GM18526 (cell line): ENCODE data around the gene CDCA5.

ENCODE experiments used
- POLR2A ChIP-seq: IDR thresholded peaks from 3 replicates; pipeline ENCODE4 v1.6.1; 2011; ENCODE audit not compliant: insufficient read length; ENCODE audit errors: extremely low read depth

Gene CDCA5

GRCh38 chr11:65051398-65051858, 32.4 kb downstream of the CDCA5 start:
- TF ChIP-seq POLR2A, result no peak

GRCh38 chr11:65047581-65048422, 36.0 kb downstream of the CDCA5 start:
- no peak for TF ChIP-seq POLR2A

- no peak for TF ChIP-seq POLR2A
Measured at GRCh38 chr11:65045728-65046127, 38.1 kb downstream of the CDCA5 start.

- TF ChIP-seq POLR2A, result no peak
Measured at GRCh38 chr11:65045061-65045460, 38.8 kb downstream of the CDCA5 start.

- no peak for TF ChIP-seq POLR2A
Measured at GRCh38 chr11:65043881-65044501, 39.8 kb downstream of the CDCA5 start.

- TF ChIP-seq POLR2A, result no peak
Measured at GRCh38 chr11:65042891-65043290, 40.9 kb downstream of the CDCA5 start.

GRCh38 chr11:65040847-65041622, 42.8 kb downstream of the CDCA5 start, which contains the start of gene SAC3D1:
Gene SAC3D1 (plus strand): TSS chr11:65041210. CDS start chr11:65041293, 83 bp downstream.
- peak; percentile 46 for TF ChIP-seq POLR2A

GRCh38 chr11:65040520-65040846, 43.4 kb downstream of the CDCA5 start:
- no peak for TF ChIP-seq POLR2A

- TF ChIP-seq POLR2A, result no peak
Measured at GRCh38 chr11:65036931-65037330, 46.9 kb downstream of the CDCA5 start.

- no peak for TF ChIP-seq POLR2A
Measured at GRCh38 chr11:65035579-65035978, 48.3 kb downstream of the CDCA5 start.

- TF ChIP-seq POLR2A, result no peak
Measured at GRCh38 chr11:65034423-65034822, 49.4 kb downstream of the CDCA5 start.

GRCh38 chr11:65032216-65032615, 51.6 kb downstream of the CDCA5 start:
- no peak for TF ChIP-seq POLR2A
